Peyer's patch (tissue), 4 donors: ENCODE data around the gene NXT1.

Source experiments
- CTCF ChIP-seq, 6 experiments: fragments of 450-650 bp in 4 of 6; fragments of 200-600 bp in 2 of 6; sonication (generic) in 1 of 6; IDR thresholded peaks; one replicate each; pipeline ENCODE4 v1.5.1; 2017 to 2019; ENCODE audit warnings: antibody characterized with exemption in 6 of 6, mild to moderate bottlenecking in 3 of 6, moderate library complexity in 1 of 6
- POLR2A ChIP-seq, 2 donors: fragments of 450-650 bp; IDR thresholded peaks; one replicate each; pipeline ENCODE4 v1.5.1; 2017; ENCODE audit warnings: antibody characterized with exemption in 2 of 2, mild to moderate bottlenecking in 2 of 2, moderate library complexity in 2 of 2

DNA sequence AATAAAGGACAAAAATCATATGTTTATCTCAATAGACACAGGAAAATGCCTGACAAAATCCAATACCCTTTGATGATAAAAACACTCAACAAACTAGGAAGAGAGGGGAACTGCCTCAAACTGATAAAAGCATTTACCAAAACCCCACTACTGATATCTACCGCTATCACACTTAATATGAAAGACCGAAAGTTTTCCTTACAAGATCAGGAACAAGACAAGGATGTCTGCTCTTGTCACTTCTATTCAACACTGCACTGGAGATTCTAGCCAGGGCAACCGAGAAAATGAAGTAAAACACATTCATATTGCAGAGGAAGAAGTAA, 36.5 kb downstream of the NXT1 start:
- no peak for TF ChIP-seq CTCF (IDR thresholded peaks at IDR 0.05)
- TF ChIP-seq POLR2A (IDR thresholded peaks at IDR 0.05) = no peak
